SU-DHL-6 (cell line): Measurements from ENCODE around the gene FOXQ1.

Experiments used
- CTCF ChIP-seq: fragments of 200-600 bp; sonication (generic); IDR thresholded peaks from one replicate; pipeline ENCODE4 v1.5.1; 2017; ENCODE audit warnings: antibody characterized with exemption, mild to moderate bottlenecking, low read length, moderate library complexity; ENCODE audit not compliant: insufficient read depth, poor library complexity, severe bottlenecking
- EZH2phosphoT487 ChIP-seq: fragments of 200-600 bp; sonication (generic), shearing (Covaris generic); conservative IDR thresholded peaks from 2 replicates; pipeline ENCODE4 v1.6.1; 2018; ENCODE audit warnings: mild to moderate bottlenecking, antibody characterized with exemption, low read length, moderate library complexity, mixed read lengths

GRCh38 chr6:1279065-1279464 lies 32.8 kb upstream of the FOXQ1 start:
- no peak for TF ChIP-seq CTCF
- TF ChIP-seq EZH2phosphoT487, result no peak
